Endothelial cell of umbilical vein (primary cell): ENCODE results near the gene MASP1. TPM values are rescaled to one million over a fixed set of nuclear protein-coding genes. Genes with fewer than 3 reads are reported as not detected.

Experiments
- BruUV-seq: library from RNA; stranded (reverse); fragments of 400-500 nt; replicated peaks from 2 replicates; lab custom pipeline; 2021; lab: Mats Ljungman, UMichigan
- CTCF ChIA-PET: fragments of 300-600, 350-600 bp; sonication (Branson Sonifier 250); formaldehyde crosslinking; loops from one replicate; lab custom pipeline; 2021; ENCODE audit warnings: antibody characterized with exemption, inconsistent platforms; lab: Charles Lee
- POLR2A ChIA-PET: fragments of 300-600, 350-600 bp; sonication (Branson Sonifier 250); formaldehyde crosslinking; loops from one replicate; lab custom pipeline; 2021; ENCODE audit warnings: antibody characterized with exemption, inconsistent platforms; lab: Charles Lee
- DNase-seq: peaks from one replicate; pipeline ENCODE4 v3.0.0-alpha.2; 2011; ENCODE audit warnings: low read depth, low spot score
- FAIRE-seq: peaks from 2 replicates; lab custom pipeline; 2011; peaks lifted over from hg19 to GRCh38; lab: Jason Lieb, UNC
- H2AFZ ChIP-seq: 2 replicates; pipeline ENCODE4 v1.6.0; 2012; ENCODE audit warnings: low read depth, low read length, control low read depth, inconsistent platforms
- H3K27ac ChIP-seq: 2 replicates; pipeline ENCODE4 v1.5.1; 2011; ENCODE audit warnings: low read depth, mild to moderate bottlenecking, control low read depth, low read length, moderate library complexity; ENCODE audit not compliant: insufficient read depth
- H3K27me3 ChIP-seq, 2 experiments: 2 replicates each; pipeline versions ENCODE4 v1.6.0 to v1.6.1; 2011; ENCODE audit warnings: low read length in 2 of 2, mixed read lengths in 1 of 2; ENCODE audit not compliant: control insufficient read depth in 2 of 2, insufficient read depth in 2 of 2
- H3K36me3 ChIP-seq, 2 experiments: 2 replicates in 1 of 2; 3 replicates in 1 of 2; pipeline ENCODE4 v1.5.1; 2011; ENCODE audit warnings: low read length in 2 of 2, mild to moderate bottlenecking in 1 of 2, moderate library complexity in 1 of 2; ENCODE audit not compliant: control insufficient read depth in 2 of 2, insufficient read depth in 2 of 2; ENCODE audit errors: extremely low read depth in 1 of 2
- H3K4me1 ChIP-seq: 3 replicates; pipeline ENCODE4 v1.5.1; 2011; ENCODE audit warnings: mild to moderate bottlenecking, low read length; ENCODE audit not compliant: control insufficient read depth, insufficient read depth; ENCODE audit errors: extremely low read depth
- H3K4me2 ChIP-seq: 2 replicates; pipeline ENCODE4 v1.6.1; 2011; ENCODE audit warnings: low read length, control low read depth, mixed read lengths; ENCODE audit not compliant: insufficient read depth
- H3K4me3 ChIP-seq, 3 experiments: fragments of 200-600 bp in 1 of 3; sonication (generic), shearing (Covaris generic) in 1 of 3; replicated peaks in 1 of 3; 2 replicates each; pipeline ENCODE4 v1.5.1; 2011 to 2016; ENCODE audit warnings: control low read depth in 3 of 3, low read length in 3 of 3, mild to moderate bottlenecking in 2 of 3, inconsistent platforms in 1 of 3, low read depth in 1 of 3, moderate library complexity in 1 of 3; ENCODE audit not compliant: insufficient read depth in 1 of 3
- H3K79me2 ChIP-seq: 2 replicates; pipeline ENCODE4 v1.6.0; 2012; ENCODE audit warnings: low read length, inconsistent platforms; ENCODE audit not compliant: control insufficient read depth, insufficient read depth
- H3K9ac ChIP-seq: replicated peaks from 2 replicates; pipeline ENCODE3; 2011; ENCODE audit warnings: low read length, control low read depth; ENCODE audit not compliant: insufficient read depth; ENCODE audit errors: extremely low read depth
- H3K9me1 ChIP-seq: replicated peaks from 3 replicates; pipeline ENCODE4 v1.6.0; 2011; ENCODE audit warnings: mild to moderate bottlenecking, low read length; ENCODE audit not compliant: control insufficient read depth, insufficient read depth; ENCODE audit errors: extremely low read depth
- H3K9me3 ChIP-seq: replicated peaks from 2 replicates; pipeline ENCODE4 v1.5.1; 2012; ENCODE audit warnings: low read length, inconsistent platforms; ENCODE audit not compliant: control insufficient read depth, insufficient read depth
- H4K20me1 ChIP-seq: replicated peaks from 2 replicates; pipeline ENCODE3; 2011; ENCODE audit warnings: mild to moderate bottlenecking, low read length; ENCODE audit not compliant: control insufficient read depth, insufficient read depth; ENCODE audit errors: extremely low read depth
- CTCF ChIP-seq, 2 donors: IDR thresholded peaks; 1 replicate in 1 of 2; 2 replicates in 1 of 2; pipeline ENCODE4 v1.5.1; 2011; ENCODE audit warnings: low read length in 2 of 2, mild to moderate bottlenecking in 2 of 2, moderate library complexity in 2 of 2, control low read depth in 1 of 2, inconsistent platforms in 1 of 2, low read depth in 1 of 2; ENCODE audit not compliant: insufficient read depth in 1 of 2; ENCODE audit errors: extremely low read depth in 1 of 2
- EZH2 ChIP-seq: IDR thresholded peaks from 2 replicates; pipeline ENCODE4 v1.6.1; 2012; ENCODE audit warnings: borderline replicate concordance, low read depth, mild to moderate bottlenecking, moderate library complexity, low read length, inconsistent platforms; ENCODE audit not compliant: severe bottlenecking
- FOS ChIP-seq: IDR thresholded peaks from 2 replicates; pipeline ENCODE4 v1.6.1; 2011; ENCODE audit warnings: mild to moderate bottlenecking, low read length, moderate library complexity, borderline replicate concordance; ENCODE audit not compliant: insufficient read depth
- GATA2 ChIP-seq: IDR thresholded peaks from 2 replicates; pipeline ENCODE4 v1.7.0; 2011; ENCODE audit warnings: low read depth, mild to moderate bottlenecking, moderate library complexity, mixed read lengths, low read length; ENCODE audit not compliant: insufficient read length, insufficient read depth
- JUN ChIP-seq: IDR thresholded peaks from 2 replicates; pipeline ENCODE4 v1.6.1; 2011; ENCODE audit warnings: borderline replicate concordance, low read depth; ENCODE audit not compliant: insufficient read length, insufficient read depth
- MAX ChIP-seq: IDR thresholded peaks from 2 replicates; pipeline ENCODE4 v1.6.1; 2011; ENCODE audit not compliant: insufficient read depth, insufficient read length
- MYC ChIP-seq: IDR thresholded peaks from one replicate; pipeline ENCODE4 v1.6.1; 2011; ENCODE audit warnings: mild to moderate bottlenecking, low read depth, low read length
- POLR2A ChIP-seq: IDR thresholded peaks from 2 replicates; pipeline ENCODE4 v1.6.1; 2012; ENCODE audit warnings: low read depth, mild to moderate bottlenecking, control low read depth, low read length
- POLR2AphosphoS5 ChIP-seq: IDR thresholded peaks from 2 replicates; pipeline ENCODE4 v1.6.1; 2012; ENCODE audit warnings: low read depth, mild to moderate bottlenecking, control low read depth, low read length, moderate library complexity; ENCODE audit not compliant: insufficient read depth
- dilution Hi-C: fragments of 300-500 bp; cut with MboI; formaldehyde crosslinking; loops from one replicate; pipeline ENCODE4 v1.15.0; 2019; ENCODE audit warnings: low sequenced_read_pairs; ENCODE audit not compliant: extremely low pct_ligation_motif_present
- intact Hi-C: fragments of 100-400 bp; cut with micrococcal nuclease; formaldehyde crosslinking; loops from one replicate; pipeline ENCODE4 v1.10.0; 2022
- polyA plus RNA-seq, 4 experiments: library from polyadenylated mRNA; depleted of rRNA in 3 of 4; stranded (reverse) in 3 of 4; unstranded in 1 of 4; fragments of >200 nt; gene quantifications; 2 replicates each; pipeline versions ENCODE4 v1.2.1 to v1.2.3, GENCODE V29; 2011 to 2012; ENCODE audit warnings: missing spikeins in 1 of 4
- total RNA-seq: library from RNA; stranded (reverse); gene quantifications from 2 replicates; pipeline ENCODE4 v1.2.3, GENCODE V29; 2021

The MASP1 gene
- total and polyA plus RNA-seq, 2 donors (not counting 3 experiments of a cell fraction or from before 2014, with no cell fraction given) = 0.31 to 0.50 TPM

DNA sequence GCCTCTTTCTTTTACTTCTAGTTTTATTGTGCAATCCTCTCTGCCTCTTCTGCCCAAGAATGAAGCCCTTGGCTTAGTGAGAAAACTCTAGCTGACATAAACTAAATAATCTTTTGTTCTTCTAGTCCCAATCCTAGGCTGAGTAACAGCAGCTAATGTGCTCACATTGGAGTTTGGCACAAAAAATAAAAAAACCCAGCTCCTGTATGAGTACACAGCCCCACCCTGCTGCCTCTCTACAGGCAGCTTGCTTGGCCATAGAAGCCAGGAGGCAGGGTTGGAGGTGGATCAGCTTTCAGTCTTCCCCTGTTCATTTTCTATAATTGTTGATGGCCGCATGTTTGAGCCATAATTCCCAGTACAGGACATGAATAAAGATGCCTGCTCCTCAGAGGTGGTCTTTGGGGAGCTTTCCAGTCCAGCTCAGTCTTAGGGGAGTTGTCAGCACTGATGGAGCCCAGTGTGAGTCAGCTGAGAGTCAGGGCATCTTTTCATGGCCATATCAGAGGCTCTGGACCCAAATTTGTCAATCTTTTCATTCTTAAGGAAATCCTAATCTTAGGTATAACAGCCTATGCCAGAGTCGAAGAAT lies 47.5 kb downstream of the MASP1 start:
- POLR2A ChIA-PET = no interaction called here
- intact Hi-C loops = no loop called here
- H3K9me3 ChIP-seq = no peaks in the 10 kb centered on the region
- TF ChIP-seq MAX (no peak), MYC (no peak), EZH2 (no peak), JUN (no peak), GATA2 (no peak), POLR2AphosphoS5 (no peak), POLR2A (no peak), FOS (no peak), CTCF (IDR thresholded peaks at IDR 0.05; ENCODE audit: extremely low read depth in 1 of 2, insufficient read depth in 1 of 2, low read depth in 1 of 2, low read length in 2 of 2) (no peak)
- no peak overlapping the region for H3K9ac ChIP-seq
- no peak overlapping the region for H3K4me2 ChIP-seq
- H3K4me1 ChIP-seq = no peaks in the 10 kb centered on the region
- CTCF ChIA-PET = interaction anchor here (1.1 to 1.3 kb wide), 2 partner anchors 423 to 435 kb away, joined by 3 read pairs; no protein-coding TSS in a partner anchor
- dilution Hi-C loops = no loop called here
- H3K4me3 ChIP-seq = no peak overlapping the region
- no TSS peak for BruUV-seq
- H3K79me2 ChIP-seq = no peaks in the 10 kb centered on the region
- H3K27ac ChIP-seq = no peak overlapping the region
- no peaks in the 10 kb centered on the region for H3K9me1 ChIP-seq
- DNase-seq (no peak), FAIRE-seq (no peak)
- no peaks in the 10 kb centered on the region for H3K27me3 ChIP-seq
- H4K20me1 ChIP-seq = no peaks in the 10 kb centered on the region
- H3K36me3 ChIP-seq = no peaks in the 10 kb centered on the region
- H2AFZ ChIP-seq = no peak overlapping the region
